Bronchial epithelial cell (primary cell): ENCODE data around the gene FGFR3. TPM values are rescaled to one million over a fixed set of nuclear protein-coding genes. Genes with fewer than 3 reads are reported as not detected.
A peak's percentile ranks its signal among the peaks of the same experiment; 100 is the strongest.

Source experiments
- DNase-seq: peaks from one replicate; pipeline ENCODE4 v3.0.0-alpha.2; 2010; ENCODE audit warnings: low read depth
- FAIRE-seq: peaks from 2 replicates; lab custom pipeline; 2011; peaks lifted over from hg19 to GRCh38; lab: Jason Lieb, UNC
- H3K27me3 ChIP-seq: 2 replicates; pipeline ENCODE4 v1.5.1; 2011; ENCODE audit warnings: low read length; ENCODE audit not compliant: control insufficient read depth, insufficient read depth
- H3K36me3 ChIP-seq: 2 replicates; pipeline ENCODE4 v1.5.1; 2011; ENCODE audit warnings: low read length; ENCODE audit not compliant: control insufficient read depth, insufficient read depth
- H3K4me3 ChIP-seq: 2 replicates; pipeline ENCODE4 v1.5.1; 2011; ENCODE audit warnings: mild to moderate bottlenecking, low read depth, low read length, control low read depth
- total RNA-seq: library from RNA; depleted of rRNA; stranded (reverse); fragments of >200 nt; gene quantifications from 2 replicates; pipeline ENCODE4 v1.2.1, GENCODE V29; 2014
- TF ChIP-seq, protein P1 (sequence below): IDR thresholded peaks from 2 replicates; pipeline ENCODE4 v1.5.1; 2011; ENCODE audit warnings: mild to moderate bottlenecking, moderate library complexity, low read length, control low read depth, inconsistent platforms; ENCODE audit not compliant: insufficient read depth, severe bottlenecking

FGFR3 gene
- total RNA-seq, 1 donor from 2014 or later: 29.0 TPM

DNA sequence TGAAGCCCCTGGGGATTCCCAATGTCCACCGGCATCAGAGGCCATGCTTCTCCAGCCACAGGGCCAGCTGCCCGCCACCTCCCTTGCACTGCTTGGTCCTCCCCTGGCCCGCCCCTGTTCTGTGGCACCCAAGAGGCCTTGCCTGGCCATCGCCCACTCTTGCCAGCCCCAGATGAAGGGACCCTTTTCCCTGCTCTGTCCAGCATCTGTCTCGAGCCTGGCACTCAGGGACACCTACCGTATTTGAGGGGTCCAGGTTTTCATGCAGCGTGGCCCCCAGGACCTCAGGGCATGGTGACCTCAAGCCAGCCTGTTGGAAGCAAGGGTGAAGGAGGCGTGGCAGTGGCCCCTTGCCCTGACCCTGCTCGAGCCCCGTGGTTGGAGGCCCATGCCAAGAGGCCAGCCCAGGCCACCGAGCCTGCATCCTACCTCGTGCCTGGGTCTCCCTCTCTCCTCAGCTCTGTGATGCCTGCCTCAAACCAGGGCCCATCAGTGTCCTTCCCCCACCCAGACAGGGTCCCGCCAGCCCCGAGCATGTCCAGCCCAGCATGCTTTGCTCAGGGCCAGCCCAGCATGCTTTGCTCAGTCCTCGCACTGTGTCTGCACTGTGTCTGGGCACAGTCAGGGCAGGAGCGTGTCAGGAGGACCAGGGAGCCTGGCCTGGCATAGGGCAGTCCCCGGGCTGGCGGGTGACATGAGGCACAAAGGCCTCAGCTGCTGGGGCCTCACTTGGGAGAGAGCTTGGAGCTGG, 14.3 kb upstream of the FGFR3 start:
- no peaks in the 10 kb centered on the region for H3K36me3 ChIP-seq
- no peaks in the 10 kb centered on the region for H3K27me3 ChIP-seq
- TF ChIP-seq, protein P1, sequence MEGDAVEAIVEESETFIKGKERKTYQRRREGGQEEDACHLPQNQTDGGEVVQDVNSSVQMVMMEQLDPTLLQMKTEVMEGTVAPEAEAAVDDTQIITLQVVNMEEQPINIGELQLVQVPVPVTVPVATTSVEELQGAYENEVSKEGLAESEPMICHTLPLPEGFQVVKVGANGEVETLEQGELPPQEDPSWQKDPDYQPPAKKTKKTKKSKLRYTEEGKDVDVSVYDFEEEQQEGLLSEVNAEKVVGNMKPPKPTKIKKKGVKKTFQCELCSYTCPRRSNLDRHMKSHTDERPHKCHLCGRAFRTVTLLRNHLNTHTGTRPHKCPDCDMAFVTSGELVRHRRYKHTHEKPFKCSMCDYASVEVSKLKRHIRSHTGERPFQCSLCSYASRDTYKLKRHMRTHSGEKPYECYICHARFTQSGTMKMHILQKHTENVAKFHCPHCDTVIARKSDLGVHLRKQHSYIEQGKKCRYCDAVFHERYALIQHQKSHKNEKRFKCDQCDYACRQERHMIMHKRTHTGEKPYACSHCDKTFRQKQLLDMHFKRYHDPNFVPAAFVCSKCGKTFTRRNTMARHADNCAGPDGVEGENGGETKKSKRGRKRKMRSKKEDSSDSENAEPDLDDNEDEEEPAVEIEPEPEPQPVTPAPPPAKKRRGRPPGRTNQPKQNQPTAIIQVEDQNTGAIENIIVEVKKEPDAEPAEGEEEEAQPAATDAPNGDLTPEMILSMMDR: no peak
- FAIRE-seq: no peak
- H3K4me3 ChIP-seq: no peak overlapping the region
- DNase-seq: no peak

GRCh38 chr4:1779588-1780382, 13.3 kb upstream of the FGFR3 start:
- no peaks in the 10 kb centered on the region for H3K27me3 ChIP-seq
- H3K36me3 ChIP-seq: no peaks in the 10 kb centered on the region
- no peak overlapping the region for H3K4me3 ChIP-seq
- DNase-seq: no peak
- TF ChIP-seq, protein P1: no peak
- FAIRE-seq: no peak

DNA sequence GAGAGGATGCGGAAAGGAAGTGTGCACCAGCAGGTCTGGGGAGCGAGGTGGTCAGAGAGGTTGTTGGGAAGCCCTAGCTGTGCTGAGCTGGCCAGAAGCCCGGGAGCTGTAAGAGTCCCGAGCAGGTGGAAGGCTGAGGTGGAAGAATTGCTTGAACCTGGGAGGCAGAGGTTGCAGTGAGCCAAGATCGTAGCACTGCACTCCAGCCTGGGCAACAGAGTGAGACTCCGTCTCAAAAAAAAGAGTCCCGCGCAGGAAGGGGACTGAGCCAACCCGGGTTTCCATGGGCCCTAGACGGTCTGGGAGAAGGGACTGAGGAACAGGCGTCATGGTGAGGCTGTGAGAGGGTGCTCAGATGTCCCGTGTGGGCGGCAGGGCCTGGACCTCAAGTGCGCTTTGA, 12.7 kb upstream of the FGFR3 start:
- FAIRE-seq: no peak
- Histone ChIP-seq H3K27me3 (no peaks in the 10 kb centered on the region), H3K36me3 (no peaks in the 10 kb centered on the region)

GRCh38 chr4:1783015-1783414, 10.1 kb upstream of the FGFR3 start:
- peak; percentile 73 for DNase-seq
- Histone ChIP-seq H3K4me3 (no peak overlapping the region), H3K27me3 (peaks cover 1% of the 10 kb centered on the region), H3K36me3 (no peaks in the 10 kb centered on the region)
- no peak for FAIRE-seq
- TF ChIP-seq, protein P1: no peak

More for the DNA sequence above, 12.7 kb upstream of the FGFR3 start:
- no peak overlapping the region for H3K4me3 ChIP-seq
- TF ChIP-seq, protein P1: no peak
- no peak for DNase-seq

DNA sequence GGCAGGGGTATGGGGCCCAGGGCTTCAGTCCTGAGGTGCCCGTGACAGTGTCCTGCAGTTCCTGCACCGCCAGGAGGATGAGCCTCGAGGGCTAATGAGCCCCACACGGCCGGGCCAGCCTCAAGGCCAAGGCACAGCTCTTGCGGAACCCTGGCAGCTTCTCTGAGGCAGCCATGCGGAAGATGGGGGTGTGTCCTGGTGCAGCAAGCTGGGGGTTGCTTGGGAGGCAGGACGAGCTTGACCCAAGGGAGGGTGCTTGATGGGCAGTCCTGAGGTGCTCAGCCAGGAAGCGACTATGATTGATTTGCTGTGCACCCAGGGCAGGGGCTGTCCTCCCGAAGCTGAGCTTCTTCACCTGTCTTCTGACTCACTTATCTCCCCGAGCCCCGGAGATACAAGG, 9.1 kb upstream of the FGFR3 start:
- FAIRE-seq (no peak), DNase-seq (no peak)
- Histone ChIP-seq H3K27me3 (peaks cover 1% of the 10 kb centered on the region), H3K36me3 (no peaks in the 10 kb centered on the region), H3K4me3 (no peak overlapping the region)
- TF ChIP-seq, protein P1: no peak
